ENCODE data around the gene NHERF1. TPM values are rescaled to one million over a fixed set of nuclear protein-coding genes. Genes with fewer than 3 reads are reported as not detected.
A peak's percentile ranks its signal among the peaks of the same experiment; 100 is the strongest.

NHERF1 gene
- total and polyA plus RNA-seq, 2 of the 13 experiments (the other 11 are each of a cell fraction or from before 2014, with no cell fraction given): 169 to 269 TPM

GRCh38 chr17:74772053-74772452 lies 23.6 kb downstream of the NHERF1 start:
- ChIA-PET CTCF (ENCODE audit: low intra/inter-chr PET ratio, low total read pairs) (interaction anchor here (12.2 kb wide), 1 partner anchor 24 kb away, joined by 219 read pairs; the partner anchor contains the start of gene NHERF1), POLR2A (interaction anchor here (2.3 to 29.3 kb wide), 3 partner anchors 18 to 101 kb away, joined by 8 to 1459 read pairs (median 162); partner anchors contain the start of genes FDXR, NHERF1 and RAB37)
- no peaks in the 10 kb centered on the region; a peak in 1 of 5 replicates for H3K27me3 ChIP-seq (ENCODE audit: control insufficient read depth in 1 of 2, insufficient read depth in 2 of 2, low read length in 2 of 2)
- FAIRE-seq (no peak), ATAC-seq (no peak), DNase-seq (ENCODE audit: low spot score) (no peak)
- WGBS (ENCODE audit: low lambda C conversion rate): 94% methylated on average over 13 of the region's 13 CpGs
- in situ Hi-C loops (cut with HindIII; ENCODE audit: extremely low pct_ligation_motif_present, low pct_unique_long_range_greater_than_20kb) (no loop called here), intact Hi-C loops (cut with micrococcal nuclease; ENCODE audit: unreplicated experiment) (no loop called here)
- no peaks in the 10 kb centered on the region for H3K9me3 ChIP-seq (ENCODE audit: low read length)
- H3K27ac ChIP-seq (ENCODE audit: extremely low read length, insufficient read depth, low read length): peak overlapping the region; percentile 52
- no TSS peak for BruUV-seq (replicated peaks)
- no peak overlapping the region for H3K4me3 ChIP-seq (replicated peaks in 1 of 3; ENCODE audit: insufficient read depth in 1 of 3, low read depth in 2 of 3, low read length in 3 of 3)
- no peak overlapping the region for H2AFZ ChIP-seq (ENCODE audit: low read length)
- H3K79me2 ChIP-seq (ENCODE audit: insufficient read depth, low read length): peaks cover 27% of the 10 kb centered on the region
- H3K4me2 ChIP-seq (ENCODE audit: low read depth, low read length): no peak overlapping the region
- no peak overlapping the region for H3K9ac ChIP-seq (ENCODE audit: insufficient read depth, low read depth, low read length)
- H4K20me1 ChIP-seq (ENCODE audit: insufficient read depth, low read length): peaks cover 20% of the 10 kb centered on the region; the same call in 1 of the 2 replicates
- peaks cover 33 to 56% of the 10 kb centered on the region in 2 experiments for H3K36me3 ChIP-seq (replicated peaks in 1 of 2; ENCODE audit: control insufficient read depth in 1 of 2, insufficient read depth in 2 of 2, low read length in 2 of 2)
- peaks cover 85% of the 10 kb centered on the region for H3K4me1 ChIP-seq (ENCODE audit: insufficient read depth, low read length)
- TF ChIP-seq ZBTB1 (CRISPR knock-in tag; IDR thresholded peaks at IDR 0.05; ENCODE audit: borderline replicate concordance): no peak
- TF ChIP-seq ZNF275 (CRISPR knock-in tag; IDR thresholded peaks at IDR 0.05; ENCODE audit: borderline replicate concordance): no peak
- no peak for TF ChIP-seq FOXO1 (CRISPR knock-in tag; IDR thresholded peaks at IDR 0.05)
- TF ChIP-seq CCDC6 (CRISPR knock-in tag; IDR thresholded peaks at IDR 0.05): no peak
- TF ChIP-seq NAIF1 (CRISPR knock-in tag; IDR thresholded peaks at IDR 0.05; ENCODE audit: borderline replicate concordance): no peak
- no peak for TF ChIP-seq ZNF484 (CRISPR knock-in tag; IDR thresholded peaks at IDR 0.05; ENCODE audit: borderline replicate concordance, low read depth)
- no peak for TF ChIP-seq ATF3 (CRISPR knock-in tag; IDR thresholded peaks at IDR 0.05)
- no peak for TF ChIP-seq ZNF550 (CRISPR knock-in tag; IDR thresholded peaks at IDR 0.05; ENCODE audit: borderline replicate concordance)
- no peak for TF ChIP-seq SRF (IDR thresholded peaks at IDR 0.05; ENCODE audit: low read depth, low read length)
- no peak for TF ChIP-seq BCLAF1 (IDR thresholded peaks at IDR 0.05)
- peak in 1 of 2 experiments; percentile 35; a peak in 1 of 4 replicates for TF ChIP-seq POLR2A (IDR thresholded peaks at IDR 0.05; ENCODE audit: insufficient read depth in 1 of 2, low read depth in 2 of 2, low read length in 2 of 2)
- TF ChIP-seq SIN3B (IDR thresholded peaks at IDR 0.05; ENCODE audit: low read length): no peak
- no peak for TF ChIP-seq MZF1 (CRISPR knock-in tag; IDR thresholded peaks at IDR 0.05; ENCODE audit: borderline replicate concordance)
- no peak for TF ChIP-seq ARHGAP35 (CRISPR knock-in tag; IDR thresholded peaks at IDR 0.05; ENCODE audit: borderline replicate concordance)
- no peak for TF ChIP-seq ZNF724P (CRISPR knock-in tag; IDR thresholded peaks at IDR 0.05; ENCODE audit: borderline replicate concordance)
- TF ChIP-seq ZNF224 (CRISPR knock-in tag; IDR thresholded peaks at IDR 0.05): no peak
- no peak for TF ChIP-seq NFE2L2 (IDR thresholded peaks at IDR 0.05; ENCODE audit: low read length)
- TF ChIP-seq DBP (CRISPR knock-in tag; IDR thresholded peaks at IDR 0.05; ENCODE audit: not compliant biosample characterization): no peak
- TF ChIP-seq SRSF4 (IDR thresholded peaks at IDR 0.05; ENCODE audit: low read depth, low read length, poor library complexity, severe bottlenecking): no peak
- peak; percentile 21; the same call in 1 of the 2 replicates for TF ChIP-seq POLR2AphosphoS5 (IDR thresholded peaks at IDR 0.05; ENCODE audit: low read depth, low read length)
